IPS DF 19.7 (cell line): ENCODE measurements around the gene TNFRSF13B.
A peak's percentile ranks its signal among the peaks of the same experiment; 100 is the strongest.
"Not testable (repeated sequence)": the region's sequence is repeated elsewhere in the genome, so short reads cannot be mapped to it uniquely, and the experiment has no call there.

Experiments
- DNase-seq: peaks from one replicate; pipeline ENCODE4 v3.0.0-alpha.2; 2013; ENCODE audit warnings: low read depth, low spot score

Gene TNFRSF13B

DNA sequence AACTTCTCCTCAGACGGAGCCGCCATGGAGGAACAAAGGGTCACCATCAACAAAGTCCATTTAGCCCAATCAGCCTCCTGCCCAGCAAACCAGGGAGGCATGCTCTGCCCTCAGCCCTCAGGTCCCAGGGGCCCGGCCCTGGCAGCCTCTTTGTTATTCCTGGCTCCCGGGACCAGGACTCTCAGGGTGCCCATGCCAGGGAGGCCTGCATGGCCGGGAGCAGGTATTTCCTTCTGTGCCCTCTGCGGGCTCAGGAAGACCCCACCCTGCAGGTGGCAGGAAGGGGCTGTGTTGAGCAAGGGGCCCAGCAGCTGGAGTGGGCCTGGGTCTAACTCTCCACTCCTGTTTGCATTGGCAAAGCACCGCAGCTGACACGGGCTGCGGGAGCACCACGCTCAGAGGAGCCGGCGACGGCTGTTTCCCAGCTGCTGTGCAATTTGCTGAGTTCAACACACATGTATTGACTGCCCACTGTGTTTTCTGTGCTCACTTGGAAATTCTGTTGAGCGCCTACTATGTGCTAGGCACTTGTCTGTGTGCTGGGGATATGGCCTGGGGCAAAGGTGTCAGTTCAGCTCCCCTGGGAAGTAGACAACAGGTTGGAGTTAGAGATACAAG, 33.2 kb upstream of the TNFRSF13B start:
- DNase-seq: not testable (repeated sequence)

DNA sequence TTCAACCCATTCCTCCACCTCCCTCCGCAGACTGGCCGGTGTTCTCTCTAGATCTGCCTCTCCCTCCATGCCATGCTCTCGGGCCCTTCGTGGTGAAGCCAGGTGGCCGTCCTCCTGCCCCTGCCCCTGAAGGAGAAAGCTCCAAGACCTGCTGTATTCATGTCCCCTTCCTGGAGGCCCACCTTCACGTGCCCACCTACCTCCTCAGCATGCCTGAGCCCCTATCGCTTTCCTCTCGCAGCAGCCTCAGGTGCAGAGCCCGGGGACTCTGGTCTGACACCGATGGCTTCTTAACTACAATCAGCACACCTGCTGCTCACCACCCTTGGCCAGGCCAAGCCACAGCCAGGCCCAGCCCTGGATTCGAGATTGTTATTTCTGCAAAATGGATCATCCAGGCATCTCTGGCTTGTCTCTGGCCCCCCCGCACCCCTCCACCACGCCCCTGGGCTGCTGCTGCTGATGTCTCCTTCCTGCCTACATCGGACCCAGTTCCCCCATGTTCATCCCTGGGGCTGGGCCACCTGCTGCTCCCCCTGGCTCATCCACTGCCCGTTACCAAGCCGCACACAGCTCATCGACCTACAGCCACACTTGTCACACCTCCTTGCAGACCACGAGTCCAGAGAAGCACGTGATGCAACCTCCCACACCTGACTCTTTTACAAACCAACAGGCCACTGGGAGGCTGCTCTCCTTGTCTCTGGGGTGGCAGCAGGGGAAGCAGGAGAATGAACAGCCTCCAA, 32.5 kb upstream of the TNFRSF13B start:
- DNase-seq: no peak

DNA sequence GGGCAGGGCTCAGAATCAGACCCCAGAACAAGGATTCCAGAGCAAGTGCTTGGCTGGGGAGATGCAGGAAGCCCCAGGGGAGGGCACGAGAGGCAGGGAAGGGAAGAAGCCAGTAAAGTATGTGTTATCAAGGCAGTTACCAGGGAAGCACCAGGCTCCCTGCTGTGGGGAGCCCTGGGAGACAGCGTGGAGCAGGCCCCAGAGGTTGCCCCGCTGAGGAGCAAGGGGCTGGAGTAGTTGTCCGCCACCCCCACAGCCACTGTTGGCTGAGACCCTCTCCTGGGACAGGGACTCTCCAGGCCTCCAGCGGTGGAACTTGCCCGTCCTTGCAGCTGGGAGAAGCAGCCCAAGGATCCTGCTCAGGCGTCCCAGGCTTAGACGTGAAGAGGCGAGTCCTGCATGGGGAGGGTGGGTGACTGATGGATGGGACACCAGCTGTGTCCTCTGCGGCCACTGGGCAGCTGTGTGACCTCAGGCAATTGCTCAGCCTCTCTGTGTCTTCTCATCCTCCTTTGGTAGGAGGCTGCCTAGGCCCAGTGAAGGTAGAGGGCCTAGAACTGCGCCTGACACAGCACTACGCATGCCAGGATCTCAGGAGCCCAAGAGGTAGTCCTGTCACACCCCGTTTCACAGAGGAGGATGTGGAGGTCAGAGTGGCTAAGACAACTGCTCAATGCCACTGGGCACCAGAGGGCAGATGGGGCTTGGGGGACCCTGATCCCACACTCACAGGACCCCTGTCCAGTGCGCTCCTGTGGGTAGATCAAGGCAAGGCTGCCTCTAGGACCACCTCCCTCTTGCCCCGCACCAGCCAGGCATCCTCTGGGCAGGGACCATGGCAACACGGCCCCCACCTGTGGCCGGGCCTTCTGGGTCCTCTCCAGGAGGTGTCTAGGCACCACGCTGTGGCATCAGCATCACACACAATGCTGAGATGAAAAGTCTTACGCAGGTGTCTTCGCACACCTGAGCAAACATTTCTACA, 31.1 kb upstream of the TNFRSF13B start:
- not testable (repeated sequence) for DNase-seq

DNA sequence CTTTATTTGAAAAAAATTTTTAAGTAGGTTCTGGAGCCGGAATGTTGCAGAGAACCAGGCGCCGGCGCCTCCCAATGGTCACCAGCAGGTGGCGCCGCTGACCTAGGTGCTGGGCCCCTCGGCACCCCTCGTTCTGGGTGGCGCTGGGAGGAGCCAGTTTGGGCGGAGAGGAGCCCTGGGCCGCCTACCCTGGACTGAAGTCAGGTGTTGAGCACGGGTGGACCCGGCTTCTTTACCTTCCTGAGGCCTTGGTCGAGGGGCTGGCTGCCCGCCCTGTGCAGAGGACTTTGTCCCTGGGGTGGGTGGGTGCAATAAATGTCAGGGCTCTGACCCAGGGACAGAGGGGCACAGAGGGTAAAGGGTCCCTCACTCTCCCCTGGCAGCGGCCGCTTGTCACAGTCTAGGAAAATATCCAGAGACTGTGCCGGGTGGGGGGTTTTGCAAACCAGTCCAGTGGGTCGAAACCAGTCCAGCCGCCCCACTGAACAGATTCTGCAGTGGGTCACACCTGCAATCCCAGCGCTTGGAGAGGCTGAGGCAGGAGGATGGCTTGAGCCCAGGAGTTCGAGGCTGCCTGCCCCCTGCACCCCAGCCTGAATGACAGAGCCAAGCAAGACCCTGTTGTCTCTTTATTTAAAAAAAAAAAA, 30.1 kb upstream of the TNFRSF13B start:
- no peak for DNase-seq

DNA sequence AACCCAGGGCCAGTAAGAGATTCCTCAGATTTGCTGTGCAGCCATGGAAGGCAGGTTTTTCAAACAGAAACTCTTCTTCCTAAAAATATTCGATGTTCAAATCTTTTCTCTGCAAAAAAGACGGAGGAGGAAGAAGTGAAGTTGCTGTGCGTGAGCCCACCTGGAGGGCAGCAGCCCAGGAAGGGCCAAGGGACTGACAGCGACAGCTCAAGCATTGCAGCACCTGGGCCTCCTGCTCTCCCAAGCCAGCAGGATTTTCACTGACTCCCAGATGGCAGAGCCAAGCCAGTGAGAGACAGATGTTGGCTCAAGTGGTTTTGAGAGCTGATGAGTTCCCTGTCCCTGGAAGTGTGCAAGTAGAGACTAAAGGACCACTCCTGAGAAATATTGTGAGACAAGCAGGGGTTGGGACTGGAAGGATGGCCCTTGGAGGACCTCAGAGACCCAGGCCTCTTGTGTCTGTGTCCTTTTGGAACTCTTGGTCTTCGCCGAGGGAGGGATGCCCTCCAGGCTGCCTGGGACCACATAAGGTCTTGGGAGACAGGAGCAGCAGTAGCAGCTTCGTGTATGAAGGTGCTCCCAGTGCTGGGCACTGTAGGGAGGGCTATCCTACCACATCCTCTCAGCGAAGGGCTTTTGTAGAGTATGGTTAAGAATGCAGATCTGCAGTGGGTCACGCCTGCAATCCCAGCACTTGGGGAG, 29.3 kb upstream of the TNFRSF13B start:
- DNase-seq: no peak

DNA sequence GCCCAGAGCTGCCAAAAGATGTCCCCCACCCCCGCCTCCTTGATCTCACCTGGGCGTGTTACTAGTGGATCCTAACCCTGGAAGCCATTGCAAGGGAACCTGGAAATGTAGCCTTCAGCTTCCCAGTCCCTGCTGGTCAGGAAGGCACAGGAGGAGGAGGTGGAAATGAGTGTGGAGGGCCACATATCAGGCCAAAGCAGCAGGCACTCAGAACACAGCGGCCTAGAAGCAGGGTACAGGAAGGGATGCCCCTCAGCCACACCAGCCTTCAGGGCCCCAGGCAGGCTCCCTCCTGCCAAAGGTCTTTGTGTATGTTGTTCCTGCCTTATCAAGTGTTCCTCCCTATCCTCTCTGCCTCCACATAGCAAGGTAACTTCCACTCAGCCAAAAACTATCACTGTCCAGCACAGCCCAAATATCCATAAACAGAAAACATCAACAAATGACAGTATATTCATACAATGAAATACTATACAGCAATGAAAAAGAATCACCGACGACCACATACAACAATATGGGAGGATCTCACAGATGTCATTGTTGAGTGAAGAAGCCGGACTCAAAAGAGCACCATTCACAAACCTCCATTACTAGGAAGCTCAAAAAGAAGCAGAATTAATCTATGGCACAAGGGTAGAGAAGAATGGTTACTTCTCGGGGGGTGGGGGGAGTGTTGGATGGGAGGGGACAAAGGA, 28.2 kb upstream of the TNFRSF13B start:
- no peak for DNase-seq

DNA sequence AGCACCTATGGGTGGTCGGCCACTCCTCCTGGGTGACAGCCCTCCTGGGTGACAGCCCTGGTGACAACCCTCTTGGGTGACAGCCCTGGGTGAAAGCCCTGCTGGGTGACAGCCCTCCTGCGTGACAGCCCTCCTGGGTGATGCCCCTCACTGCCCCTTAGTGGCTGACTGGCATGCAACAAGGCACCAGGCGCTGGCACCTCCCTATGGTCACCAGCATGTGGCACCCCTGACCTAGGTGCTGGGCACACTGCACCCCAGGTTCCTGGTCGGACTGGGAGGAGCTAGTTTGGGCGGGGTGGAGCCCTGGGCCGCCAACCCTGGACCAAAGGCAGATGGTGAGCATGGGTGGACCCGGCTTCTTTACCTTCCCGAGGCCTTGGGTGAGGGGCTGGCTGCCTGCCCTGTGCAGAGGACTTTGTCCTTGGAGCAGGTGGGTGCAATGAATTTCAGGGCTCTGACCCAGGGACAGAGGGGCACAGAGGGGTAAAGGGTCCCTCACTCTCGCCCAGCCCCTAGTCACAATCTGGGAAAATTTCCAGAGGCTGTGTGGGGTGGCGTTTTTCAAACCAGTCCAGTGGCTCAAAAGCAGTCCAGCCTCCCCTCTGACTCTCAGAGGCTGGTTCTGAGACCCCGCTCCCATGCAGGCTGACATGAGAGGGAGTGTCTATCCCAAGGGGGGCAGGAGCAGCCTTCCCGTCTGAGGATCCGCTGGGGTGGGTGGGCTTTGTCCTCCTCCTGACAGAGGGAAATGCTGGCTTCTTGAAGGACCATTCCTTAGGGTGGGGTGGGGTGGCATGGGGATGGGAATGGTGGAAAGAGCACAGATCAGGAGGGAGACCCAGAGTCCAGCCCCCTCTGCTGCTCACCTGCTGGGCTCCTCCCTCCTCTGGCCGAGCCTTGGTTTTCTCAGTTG, 25.9 kb upstream of the TNFRSF13B start:
- no peak for DNase-seq

DNA sequence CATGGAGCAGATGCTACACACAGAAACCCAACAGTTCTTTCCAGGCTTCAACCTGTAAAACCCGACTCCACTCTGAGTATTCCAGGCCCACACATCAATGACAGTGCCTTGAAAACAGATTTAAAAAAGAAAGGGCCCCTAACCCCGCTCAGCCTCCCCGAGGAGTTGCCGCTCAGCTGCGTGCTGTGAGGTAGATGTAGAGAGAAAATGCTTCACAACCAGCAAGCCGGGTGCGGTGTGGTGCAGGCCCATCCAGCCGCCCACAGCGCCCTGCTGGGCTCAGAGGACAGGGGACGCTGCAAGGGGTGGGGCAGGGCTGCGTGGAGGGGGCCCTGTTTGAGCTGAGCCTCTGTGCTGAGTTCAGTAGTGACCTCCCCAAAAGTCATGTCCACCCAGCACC, 24.8 kb upstream of the TNFRSF13B start:
- DNase-seq: not testable (repeated sequence)

DNA sequence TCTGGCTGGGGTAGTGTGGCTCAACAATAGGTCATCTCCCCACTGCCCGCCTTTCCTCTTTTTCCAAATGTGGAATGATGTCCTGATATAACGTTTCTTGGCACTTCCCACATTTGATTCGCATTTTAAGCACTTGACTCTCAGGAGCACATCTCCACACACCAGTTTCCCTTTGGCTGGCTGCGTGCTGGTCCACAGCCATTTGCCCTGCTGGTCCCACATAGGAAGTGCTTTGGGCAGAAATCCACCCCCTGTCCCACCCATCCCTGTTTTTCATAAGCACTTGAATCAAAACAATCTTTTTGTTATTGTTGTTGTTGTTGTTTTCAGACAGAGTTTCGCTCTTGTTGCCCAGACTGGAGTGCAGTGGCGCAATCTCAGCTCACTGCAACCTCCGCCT, 24.0 kb upstream of the TNFRSF13B start:
- no peak for DNase-seq

DNA sequence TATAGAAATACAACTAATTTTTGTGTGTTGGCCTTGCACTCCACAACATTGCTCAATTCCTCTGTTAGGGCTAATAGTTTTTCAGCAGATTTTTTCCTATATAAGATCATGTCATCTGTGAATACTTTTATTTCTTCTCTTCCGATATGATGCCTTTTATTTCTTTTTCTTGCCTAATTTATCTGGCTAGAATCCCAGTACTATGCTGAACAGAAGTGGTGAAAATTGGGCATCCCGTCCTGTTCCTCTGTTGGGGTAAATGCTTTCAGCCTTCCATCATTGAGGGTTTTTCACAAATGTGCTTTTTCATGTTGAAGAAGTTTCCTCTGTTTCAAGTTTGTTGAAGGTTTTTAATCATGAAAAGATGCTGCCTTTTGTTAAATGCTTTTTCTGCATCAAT, 22.7 kb upstream of the TNFRSF13B start:
- no peak for DNase-seq

DNA sequence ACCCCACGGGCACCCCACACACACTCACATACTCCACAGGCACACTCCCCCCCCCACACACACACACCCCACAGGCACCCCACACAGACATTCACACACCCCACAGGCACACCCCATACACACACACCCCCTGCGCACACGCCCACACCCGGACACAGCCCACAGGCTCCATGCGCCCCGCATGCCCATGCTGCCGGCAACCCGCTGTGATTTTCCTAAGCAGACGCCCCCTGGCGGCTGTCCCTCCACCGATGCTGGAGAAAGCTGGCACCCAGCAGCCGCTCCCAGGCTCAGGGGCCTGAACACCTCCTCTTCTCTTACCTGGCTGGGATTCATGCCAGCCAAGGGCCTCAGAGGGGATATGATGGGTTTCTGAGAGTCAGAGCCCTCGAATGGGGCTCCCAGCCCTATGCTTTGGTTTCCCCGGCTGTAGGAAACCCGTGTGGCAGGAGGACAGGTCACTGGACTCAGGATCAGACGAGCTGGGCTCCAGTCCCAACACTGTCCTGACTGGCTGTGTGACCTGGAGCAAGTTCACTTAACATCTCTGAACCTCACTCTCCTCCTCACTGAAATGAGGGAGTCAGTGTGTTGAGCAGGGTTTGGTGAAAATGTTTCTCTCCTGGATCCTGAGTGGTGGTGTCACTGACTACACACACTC, 19.6 kb upstream of the TNFRSF13B start:
- DNase-seq: peak; percentile 48

DNA sequence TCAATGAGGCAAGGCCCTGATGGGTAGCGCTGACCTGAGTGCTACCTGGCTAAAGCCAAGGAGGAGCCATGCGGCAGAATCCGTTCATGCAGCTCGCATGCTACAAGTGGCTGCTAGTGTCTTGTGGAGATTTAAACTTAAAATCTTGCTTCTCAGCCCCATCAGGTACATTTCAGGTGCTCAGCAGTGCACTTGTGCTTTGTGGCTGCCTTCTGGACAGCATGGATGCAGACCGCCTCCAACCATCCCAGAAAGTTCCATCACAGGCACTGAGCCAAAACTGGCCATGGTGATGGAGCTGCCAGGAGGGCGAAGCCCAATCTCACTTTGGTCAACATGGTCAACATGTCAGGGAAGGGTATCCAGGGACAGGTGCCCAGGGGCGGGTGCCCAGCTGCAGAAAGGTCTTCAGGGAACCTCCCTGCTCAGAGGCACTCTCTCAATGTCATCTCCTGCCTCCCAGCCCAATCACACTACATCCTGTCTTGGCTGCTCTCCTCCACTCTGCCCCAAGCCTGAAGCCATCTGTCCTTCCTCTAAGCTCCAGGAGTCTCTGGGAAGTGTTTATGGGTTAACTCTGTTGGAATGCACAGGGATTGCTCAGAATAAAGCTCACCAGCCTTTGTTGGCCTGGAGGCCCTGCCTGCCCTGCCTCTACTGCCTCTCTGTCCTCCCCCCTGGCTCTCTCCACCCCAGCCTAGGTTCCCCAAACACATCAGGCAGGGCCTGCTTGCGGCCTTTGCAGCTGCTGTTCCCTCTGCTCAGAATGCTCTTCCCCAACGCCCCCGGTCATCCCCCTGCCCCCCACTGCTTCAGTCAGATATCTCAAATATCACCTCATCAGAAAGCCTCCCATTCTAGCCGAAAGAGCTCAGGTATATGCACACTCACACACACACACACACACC, 18.3 kb upstream of the TNFRSF13B start:
- DNase-seq: no peak

DNA sequence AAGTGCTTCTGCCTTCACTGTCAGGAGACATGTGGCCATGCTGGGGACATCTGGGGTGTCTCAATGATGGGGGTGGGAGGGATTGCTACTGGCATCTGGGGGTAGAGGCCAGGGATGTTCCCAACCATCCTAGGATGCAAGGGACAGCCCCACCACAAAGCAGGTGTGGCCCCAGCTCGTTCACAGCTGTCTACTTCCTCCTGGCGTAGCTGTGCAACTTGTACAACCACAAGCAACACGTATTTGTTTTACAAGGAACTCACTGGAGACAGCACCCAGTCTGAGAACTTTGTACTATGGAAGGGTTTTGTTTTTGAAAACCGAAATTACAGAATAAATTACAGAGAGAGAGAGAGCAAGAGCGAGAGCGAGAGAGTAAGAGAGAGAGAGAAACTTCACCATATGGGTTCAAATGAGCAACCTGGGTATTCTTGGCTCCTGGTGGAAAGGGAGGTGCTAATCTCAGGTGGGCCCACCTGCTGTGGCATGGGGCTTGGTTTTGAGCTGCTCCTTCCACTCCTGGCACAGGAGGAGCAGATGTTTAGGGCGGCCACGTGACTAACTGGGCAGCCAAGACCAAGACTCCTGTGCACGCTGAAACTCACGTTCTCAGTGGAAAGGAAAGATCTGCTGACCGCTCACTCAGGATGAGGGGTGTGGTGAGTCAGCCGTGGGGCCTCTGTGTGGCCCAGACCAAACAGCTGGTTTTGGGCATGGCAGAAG, 17.5 kb upstream of the TNFRSF13B start:
- DNase-seq: no peak

DNA sequence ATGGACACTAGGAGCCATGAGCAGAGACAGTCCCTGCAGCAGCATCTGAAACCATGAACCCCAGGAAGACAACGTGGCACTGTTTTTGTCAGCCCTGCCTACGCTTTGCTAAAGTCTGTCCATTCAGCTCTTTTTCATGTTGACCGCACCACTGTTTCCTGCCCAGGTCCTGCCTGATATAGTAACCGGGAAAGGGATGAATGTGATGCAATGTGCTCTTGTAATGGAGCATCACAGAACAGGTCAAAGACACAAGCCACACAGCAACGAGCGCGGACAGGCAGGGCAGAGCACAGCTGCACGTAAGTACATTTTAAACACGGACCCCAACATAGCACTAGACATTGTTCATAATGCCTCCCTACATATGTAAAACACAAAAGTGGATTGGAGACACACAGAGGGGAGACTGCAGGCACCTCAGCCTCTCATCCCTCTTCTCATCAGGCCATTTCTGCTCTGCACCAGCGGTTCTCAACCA, 16.9 kb upstream of the TNFRSF13B start:
- no peak for DNase-seq

DNA sequence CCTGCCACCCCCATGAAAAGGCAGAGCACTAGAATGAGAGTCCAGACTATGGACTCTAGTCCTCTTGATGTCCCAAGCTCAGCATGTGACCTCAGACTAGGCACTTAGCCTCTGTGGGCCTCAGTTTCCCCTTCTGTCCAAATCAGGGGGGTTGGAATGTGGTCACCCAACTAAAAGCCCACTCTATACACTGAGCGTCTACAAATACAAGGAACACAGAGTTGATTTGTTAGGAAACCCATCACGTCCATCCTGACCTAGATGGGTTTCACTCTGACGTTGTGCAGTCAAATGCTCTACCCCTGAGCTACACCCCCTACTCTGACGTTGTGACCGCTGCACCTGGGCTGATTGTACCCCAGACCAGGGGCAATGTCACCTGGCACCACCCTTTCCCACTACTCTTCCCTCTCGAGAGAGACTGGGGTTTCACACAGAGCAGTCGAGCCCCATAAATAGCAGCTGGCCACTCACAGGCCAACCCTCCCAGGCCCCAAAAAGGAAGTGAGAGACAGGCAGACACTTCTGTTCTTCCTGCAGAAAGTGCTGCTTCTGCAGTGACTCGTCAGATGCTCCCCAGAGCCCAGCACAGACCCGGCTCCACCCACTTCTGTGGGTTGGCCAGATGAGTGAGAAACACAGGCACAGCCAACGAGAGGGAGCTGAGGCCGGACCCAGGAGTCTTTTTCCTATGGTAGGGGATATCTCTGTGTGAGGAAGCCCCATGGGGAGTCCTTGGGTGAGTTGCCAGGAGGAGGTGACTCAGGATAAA, 16.1 kb upstream of the TNFRSF13B start:
- no peak for DNase-seq
